Muscle of back (tissue), 11 donors: ENCODE data around the gene COL5A1. TPM values are rescaled to one million over a fixed set of nuclear protein-coding genes. Genes with fewer than 3 reads are reported as not detected.

Experiments used
- DNase-seq, 3 donors: peaks; one replicate each; pipeline versions ENCODE4 v3.0.0 to v3.0.0-alpha.2; 2013
- polyA plus RNA-seq, 10 donors: library from polyadenylated mRNA; unstranded; fragments of 120-200 nt; gene quantifications; one replicate each; pipeline ENCODE4 v1.2.1, GENCODE V29; 2013; ENCODE audit not compliant: insufficient read length in 10 of 10

The COL5A1 gene
- polyA plus RNA-seq, 10 donors: 413 to 997 (median 534) TPM

DNA sequence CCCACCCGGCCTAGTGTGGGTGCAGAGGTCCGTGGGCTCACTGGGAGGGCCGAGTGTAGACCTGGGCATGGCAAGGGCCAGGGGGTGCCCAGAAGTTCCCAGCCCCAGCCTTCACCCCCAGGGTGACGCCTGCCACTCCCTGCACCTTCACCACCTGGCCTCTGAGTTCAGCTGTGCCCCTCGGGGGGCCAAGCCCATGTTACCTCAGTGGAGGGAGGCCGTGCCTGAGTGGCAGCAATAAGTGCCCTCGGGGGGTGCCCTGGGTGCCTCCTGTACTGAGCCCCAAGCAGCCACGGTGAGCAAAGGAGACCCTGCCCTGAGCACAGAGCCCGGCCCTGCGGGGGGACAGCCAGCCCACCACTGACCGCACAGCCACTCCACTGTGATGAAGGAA, 228.7 kb downstream of the COL5A1 start:
- no peak for DNase-seq

DNA sequence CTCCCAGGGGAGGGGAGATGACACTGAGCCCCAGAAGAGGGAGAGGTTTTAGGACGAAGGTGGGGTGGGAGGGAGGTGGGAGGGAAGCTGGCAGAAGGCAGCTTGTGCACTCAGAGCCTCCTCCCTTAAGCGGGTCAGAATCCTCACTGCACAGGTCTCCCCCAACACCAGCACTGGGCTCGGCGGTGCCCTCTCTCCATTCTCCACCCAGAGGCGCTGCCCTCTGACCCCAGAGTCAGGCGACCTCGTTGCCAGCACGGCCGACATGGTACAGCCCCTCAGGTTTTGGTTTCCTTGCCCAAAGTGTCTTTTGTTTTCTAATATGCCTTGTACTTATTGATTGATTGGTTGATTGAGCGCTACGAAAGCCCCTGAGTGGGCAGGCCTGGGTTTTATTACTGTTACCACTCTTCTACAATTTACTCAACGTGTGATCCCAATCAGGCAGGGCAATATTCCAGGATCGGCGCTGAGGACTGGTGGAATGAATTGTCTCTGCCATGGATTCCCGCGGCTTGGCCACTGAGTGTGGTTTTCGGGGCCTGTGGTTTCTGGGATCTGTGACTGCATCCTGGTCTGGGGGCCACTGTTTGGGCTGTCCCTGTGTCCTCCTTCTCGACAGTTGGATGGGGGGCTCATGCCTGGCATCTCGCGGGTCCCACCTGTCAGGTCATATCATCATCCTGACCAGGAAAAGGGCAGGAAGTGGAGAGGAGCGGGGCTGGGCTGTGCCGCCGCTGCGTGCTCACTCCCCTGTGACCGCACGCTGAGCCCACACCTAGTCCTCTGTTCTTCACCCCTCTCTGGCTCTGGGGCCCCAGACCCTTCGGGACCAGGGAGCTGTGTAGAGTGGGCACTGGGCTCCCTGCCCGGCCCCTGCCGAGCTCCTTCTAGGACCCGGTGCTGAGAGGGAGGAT, 229.4 kb downstream of the COL5A1 start:
- DNase-seq: no peak

DNA sequence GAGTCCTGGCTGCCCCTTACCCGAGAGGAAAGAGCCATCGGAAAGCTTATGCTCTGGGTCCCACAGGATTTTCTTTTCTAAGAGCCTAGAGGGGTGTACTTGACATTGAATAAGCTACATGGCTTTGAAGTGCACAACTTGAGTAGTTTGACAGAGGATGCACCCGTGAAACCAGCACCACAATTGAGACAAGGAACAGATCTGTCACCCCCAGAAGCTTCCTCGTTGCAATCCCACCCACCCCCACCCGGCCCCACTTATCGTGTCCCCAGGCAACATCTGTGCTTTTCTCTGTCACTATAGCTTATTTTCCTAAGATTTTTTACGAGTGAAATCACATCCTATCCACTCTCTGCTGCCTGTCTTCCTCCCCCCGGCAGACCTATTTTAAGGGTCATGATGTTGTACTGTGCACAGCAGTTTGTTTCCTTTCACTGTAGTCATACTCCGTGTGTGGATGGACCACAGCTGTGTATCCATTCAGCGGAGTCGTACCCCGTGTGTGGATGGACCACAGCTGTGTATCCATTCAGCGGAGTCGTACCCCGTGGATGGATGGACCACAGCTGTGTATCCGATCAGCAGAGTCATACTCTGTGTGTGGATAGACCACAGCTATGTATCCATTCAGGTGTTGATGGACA, 230.2 kb downstream of the COL5A1 start:
- no peak for DNase-seq

DNA sequence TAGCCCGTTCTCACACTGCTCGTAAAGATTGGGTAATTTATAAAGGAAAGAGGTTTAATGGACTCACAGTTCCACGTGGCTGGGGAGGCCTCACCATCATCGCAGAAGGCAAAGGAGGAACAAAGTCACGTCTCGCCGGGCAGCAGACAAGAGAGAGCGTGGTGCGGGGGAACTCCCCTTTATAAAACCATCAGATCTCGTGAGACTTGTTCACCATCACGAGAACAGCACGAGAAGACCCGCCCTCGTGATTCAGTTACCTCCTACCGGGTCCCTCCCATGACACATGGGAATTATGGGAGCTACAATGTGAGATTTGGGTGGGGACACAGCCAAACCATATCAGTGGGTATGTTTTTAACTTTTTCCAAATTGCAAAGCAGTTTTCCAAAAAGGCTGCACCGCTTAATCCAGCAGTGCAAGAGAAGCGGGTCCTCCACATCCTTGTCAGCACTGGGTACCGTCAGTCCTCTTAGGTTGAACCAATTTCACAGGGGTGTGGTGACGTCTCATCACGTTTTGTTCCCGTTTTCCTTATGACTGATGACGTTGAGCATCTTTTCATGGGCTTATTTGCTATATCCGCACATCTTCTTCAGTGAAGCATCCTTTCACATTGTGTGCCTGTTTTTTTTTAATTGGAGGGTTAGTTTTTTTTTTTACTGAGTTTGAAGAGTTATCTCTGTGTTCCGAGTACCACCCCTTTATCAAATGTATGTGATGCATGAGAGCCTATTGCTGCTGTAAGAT, 231.1 kb downstream of the COL5A1 start:
- DNase-seq: no peak

DNA sequence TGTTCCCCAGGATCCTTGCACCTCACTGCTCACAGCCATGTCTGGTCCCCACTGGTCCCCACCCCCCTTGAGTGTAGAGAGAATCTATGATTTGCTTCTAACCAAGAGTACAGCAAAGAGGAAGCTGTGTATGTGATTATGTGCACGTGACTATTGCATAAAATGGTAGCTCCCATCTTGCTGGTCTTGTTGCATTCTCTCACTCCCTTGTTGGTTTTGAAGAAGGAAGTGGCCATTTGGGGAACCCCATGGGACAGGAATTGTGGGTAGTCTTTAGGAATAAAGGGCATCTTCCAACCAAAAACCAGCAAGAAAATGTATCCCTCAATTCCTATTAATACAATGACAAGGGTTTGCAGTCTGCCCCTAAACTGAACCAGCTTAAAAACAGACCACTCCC, 233.8 kb downstream of the COL5A1 start:
- no peak for DNase-seq

DNA sequence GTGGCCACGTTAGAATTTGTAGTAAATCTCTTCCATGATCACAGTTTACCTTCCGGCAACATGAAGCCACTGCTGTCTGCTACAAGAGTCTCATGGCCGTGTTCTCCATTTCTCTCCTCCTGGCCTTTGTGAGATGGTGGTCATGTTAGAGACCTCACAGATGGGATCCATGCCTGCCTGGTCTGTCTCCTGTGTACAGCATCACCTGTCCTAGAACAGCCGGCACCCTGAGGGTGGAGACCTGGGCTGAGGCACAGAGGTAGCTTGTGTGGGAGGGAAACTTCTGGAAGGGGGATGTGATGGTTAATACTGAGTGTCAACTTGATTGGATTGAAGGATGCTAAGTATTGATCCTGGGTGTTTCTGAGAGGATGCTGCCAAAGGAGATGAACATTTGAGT, 235.9 kb downstream of the COL5A1 start:
- no peak for DNase-seq

DNA sequence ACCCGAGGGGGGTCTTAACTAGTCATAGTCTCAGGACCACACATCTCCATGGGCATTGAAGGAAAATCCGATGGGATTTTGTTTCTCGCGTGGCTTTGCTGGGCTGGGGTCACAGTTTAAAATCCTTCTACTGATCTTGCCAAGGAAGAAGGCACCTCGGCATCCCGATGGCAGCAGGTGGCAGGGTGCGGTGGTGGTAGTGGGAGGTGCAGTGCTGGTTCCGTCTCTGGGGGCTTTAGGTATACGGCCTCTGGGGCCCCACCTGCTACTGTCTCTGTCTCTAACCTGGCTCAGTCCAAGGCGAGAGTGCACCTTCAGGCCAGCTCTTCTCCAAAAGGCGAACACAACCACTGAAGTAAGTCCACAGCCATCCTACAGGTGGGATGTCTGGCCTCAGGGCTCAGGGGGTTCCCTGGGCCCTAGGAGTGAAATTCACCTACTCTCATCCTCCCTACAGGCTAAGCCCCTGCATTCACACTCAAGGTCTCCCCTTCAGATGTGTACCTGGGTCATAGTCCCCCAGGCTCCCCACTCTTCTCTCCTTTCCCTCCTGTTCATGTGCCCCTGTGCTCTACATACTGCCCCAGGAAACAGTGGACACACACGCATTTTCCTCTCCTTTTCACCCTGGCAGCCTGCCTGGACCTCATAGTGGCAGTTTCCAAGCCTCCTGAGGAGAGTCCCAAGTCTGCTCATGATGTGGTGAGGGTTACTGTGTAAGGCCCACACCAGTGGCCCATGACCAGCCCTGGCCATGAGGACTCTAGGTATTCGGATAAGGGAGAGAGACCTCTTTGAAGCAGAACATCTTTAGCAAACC, 238.3 kb downstream of the COL5A1 start:
- no peak for DNase-seq

DNA sequence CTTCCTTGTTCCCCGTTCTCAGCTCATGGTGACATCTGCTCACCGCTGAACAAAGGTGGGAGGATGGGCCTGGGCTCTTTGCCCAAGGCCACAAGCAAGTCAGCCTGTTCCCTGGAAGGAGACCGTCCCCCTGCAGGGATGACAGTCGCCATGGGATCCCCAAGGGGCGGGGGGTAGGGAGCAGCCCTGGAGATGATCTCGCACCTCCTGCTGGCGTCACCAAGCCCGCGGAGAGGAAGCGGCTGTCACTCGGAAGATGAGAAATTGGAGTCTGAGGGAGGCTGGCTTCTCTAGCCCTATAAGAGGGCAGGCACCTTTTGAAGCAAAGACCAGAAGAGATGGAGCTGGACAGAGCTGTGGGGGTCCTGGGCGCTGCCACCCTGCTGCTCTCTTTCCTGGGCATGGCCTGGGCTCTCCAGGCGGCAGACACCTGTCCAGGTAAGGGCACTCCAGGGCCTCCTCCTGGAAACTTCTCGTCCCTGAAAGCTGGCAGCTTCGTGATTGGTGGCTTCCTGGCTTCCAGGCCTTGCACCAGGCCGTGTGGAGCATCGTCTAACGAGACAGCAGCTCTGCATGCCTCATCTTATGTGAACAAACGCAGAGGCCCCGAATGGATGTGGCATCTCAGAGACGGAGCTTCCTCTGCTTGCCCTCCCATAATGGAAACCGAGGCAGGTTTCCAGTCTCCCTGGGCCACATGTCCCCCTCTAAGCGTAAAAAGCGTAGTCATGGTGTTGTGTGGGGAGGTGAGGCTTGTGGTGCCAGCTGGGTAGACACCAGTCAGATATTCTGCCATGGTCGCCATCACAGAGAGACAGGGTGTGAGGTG, 239.1 kb downstream of the COL5A1 start, which contains the start of gene FCN2:
FCN2 (plus strand) TSS at position 327 of the 829 bp plus-strand sequence; CDS start at position 339, 12 bp downstream.
- no peak for DNase-seq

DNA sequence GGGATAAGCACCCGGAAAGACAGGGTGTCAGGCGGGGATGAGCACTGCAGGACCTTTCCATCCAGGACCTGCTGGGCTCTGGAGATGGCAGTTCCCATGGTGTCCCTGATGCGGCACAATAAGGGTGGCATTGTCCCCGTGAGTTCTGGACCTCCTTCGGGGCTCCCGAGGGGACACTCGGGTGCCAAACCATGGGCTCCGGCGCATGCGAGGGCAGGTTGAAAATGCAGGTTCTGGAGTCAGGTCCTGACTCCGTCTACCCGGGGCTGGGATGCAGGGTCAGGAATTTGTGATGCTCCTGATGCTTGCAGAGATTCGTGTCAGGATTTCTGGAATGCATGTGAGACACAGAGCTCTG, 239.7 kb downstream of the COL5A1 start:
- no peak for DNase-seq

DNA sequence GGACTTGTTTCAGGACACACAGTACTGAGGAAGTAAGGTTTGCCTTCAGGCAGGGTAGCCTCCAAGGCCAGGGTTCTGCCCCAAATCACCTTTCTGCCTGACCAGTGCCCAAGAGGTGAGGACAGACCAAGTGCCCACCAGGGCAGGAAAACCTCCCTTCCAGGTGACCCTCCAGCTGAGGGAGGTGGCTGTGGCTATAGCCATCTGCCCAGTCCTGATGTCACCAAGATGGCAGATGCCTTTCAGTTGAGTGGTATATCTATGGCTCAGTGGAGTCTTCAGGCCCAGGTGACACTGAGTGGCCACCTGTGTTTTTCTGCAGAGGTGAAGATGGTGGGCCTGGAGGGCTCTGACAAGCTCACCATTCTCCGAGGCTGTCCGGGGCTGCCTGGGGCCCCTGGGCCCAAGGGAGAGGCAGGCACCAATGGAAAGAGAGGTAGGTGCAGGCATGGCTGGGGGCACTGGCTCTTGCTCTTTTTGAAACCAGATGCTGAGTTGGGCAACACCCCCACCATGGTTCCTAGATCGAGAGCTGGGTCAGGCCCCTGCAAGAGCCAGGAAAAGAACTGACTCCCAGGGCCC, 240.7 kb downstream of the COL5A1 start:
- DNase-seq: no peak

DNA sequence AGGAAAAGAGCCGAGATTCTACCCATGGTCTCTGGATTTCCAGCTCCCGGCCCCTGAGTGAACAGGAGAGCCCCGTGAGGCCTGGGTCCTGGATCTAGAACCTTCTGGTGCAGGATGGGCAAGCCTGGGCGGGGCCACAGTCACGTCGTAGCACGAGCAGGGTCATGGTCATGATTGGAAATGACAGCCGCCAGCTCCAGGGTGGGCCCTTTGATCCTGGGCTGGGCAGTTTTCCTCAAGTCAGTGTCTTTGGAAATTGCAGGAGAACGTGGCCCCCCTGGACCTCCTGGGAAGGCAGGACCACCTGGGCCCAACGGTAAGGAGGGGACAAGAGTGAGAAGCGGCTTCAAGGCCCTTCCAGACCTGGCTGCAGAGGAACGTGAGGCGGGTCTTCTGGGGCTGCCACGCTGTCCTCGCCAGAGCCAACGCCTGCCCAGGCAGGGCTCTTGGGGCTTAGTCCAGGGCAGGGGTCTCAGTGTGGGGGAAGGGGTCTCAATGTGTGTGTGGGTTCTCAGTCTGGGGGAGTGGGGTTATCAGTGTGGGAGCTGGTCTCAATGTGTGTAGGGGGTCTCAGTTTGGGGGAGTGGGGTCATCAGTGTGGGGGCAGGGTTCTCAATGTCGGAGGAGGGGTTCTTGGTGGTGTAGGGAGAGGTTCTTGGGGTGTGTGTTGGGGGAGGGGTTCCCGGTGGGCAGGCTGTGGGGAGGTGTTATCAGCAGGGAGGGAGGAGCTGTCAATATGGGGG, 241.6 kb downstream of the COL5A1 start:
- DNase-seq: no peak

DNA sequence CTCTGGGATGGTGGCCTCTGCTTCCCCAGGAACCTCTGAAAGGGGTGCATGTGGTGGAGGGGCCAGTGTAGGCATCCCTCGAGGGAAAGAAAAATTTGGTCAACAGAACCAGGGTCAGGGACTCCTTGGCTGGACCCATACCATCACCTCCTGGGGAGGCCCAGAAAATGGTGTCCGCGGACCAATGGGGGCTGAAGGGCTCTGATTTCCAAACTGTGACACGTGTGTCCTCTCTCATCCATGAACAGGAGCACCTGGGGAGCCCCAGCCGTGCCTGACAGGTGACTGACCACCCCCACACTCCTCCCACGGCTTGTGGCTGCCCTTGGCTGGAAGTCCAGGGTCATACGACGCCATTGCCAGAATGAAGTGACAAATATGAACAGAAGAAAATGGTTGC, 242.9 kb downstream of the COL5A1 start:
- no peak for DNase-seq

DNA sequence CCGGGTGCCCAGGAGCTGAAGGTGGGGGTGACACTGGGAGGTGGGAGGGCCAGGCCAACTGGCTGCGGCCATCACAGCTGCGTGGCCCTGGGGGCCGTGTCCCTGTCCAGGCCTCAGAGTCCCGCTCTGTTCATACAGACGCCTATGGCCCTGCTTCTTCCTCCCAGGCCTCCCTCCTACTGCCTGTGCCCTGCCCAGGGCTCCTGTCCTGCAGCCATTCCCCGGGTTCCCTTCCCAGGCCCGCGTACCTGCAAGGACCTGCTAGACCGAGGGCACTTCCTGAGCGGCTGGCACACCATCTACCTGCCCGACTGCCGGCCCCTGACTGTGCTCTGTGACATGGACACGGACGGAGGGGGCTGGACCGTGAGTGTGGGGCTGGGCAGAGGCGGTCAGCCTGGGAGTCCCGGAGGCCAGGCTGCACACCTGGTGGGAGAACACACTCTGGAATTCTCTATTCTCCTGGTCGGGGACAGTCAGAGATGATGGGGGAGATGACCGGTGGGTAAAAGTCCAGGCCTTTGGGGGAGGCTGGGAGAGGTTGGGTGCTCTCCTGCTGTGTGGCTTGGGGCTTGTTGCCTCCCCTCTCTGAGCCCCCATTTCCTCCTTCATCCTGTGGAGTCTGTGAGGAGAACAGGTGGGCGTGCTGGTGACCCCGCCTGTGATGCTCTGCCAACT, 243.5 kb downstream of the COL5A1 start:
- DNase-seq: no peak

DNA sequence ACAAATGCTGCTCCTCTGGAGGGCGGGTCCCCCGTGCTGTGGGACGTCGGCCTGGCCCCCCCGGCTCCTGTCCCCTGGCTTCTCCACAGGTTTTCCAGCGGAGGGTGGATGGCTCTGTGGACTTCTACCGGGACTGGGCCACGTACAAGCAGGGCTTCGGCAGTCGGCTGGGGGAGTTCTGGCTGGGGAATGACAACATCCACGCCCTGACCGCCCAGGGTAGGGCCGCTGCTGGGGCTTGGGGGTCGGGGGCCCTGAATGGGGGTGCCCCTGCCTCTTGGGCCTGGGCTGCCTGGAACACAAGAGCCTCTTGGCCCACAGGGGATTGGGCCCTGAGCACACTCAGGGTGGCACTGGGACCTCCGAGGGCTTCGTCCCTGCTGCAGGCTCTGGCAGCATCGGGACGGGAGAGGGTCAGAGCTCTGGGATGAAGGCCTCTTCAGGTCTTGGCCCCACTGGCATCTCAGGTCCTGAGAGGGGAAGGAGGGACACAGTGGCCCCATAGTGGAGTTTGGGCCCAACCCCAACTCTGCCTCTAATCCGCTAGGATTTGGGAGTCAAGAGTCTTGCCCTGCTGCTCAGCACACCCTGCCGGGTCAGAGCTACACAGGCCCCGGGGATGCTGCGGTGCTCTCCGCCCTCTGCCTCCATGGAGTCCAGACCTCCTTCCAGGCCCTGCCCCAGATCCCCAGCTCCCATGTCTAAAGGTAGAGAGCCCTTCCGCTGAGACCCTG, 244.2 kb downstream of the COL5A1 start:
- DNase-seq: no peak

DNA sequence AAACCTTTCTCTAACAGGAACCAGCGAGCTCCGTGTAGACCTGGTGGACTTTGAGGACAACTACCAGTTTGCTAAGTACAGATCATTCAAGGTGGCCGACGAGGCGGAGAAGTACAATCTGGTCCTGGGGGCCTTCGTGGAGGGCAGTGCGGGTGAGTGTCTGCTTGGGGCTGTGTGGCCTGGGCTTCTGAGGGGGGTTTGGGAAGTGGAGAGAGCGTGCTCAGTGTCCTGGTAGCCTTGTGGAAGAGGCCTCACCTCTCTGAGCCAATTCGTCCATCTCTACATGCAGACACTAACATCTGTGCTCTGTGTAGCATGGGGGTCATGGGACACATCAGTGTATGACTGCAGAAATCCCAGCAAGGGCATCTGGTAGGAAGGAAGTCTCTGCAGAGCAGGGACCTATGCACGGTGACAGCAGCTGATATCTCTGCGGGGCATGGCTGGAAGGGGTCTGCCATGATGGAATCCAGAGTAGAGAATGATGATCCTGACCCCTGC, 244.9 kb downstream of the COL5A1 start:
- no peak for DNase-seq

DNA sequence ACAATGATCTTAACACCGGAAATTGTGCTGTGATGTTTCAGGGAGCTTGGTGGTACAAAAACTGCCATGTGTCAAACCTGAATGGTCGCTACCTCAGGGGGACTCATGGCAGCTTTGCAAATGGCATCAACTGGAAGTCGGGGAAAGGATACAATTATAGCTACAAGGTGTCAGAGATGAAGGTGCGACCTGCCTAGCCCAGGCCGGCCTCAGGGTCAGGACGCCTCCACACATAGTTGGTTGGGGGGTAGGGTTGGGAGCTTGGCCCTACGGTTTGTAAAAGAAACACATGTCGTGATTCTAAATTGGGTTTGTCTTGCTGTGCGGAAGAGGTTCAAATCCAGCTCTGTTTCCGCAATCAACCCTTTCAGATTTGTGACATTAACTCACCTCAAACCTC, 245.6 kb downstream of the COL5A1 start:
- DNase-seq: no peak

DNA sequence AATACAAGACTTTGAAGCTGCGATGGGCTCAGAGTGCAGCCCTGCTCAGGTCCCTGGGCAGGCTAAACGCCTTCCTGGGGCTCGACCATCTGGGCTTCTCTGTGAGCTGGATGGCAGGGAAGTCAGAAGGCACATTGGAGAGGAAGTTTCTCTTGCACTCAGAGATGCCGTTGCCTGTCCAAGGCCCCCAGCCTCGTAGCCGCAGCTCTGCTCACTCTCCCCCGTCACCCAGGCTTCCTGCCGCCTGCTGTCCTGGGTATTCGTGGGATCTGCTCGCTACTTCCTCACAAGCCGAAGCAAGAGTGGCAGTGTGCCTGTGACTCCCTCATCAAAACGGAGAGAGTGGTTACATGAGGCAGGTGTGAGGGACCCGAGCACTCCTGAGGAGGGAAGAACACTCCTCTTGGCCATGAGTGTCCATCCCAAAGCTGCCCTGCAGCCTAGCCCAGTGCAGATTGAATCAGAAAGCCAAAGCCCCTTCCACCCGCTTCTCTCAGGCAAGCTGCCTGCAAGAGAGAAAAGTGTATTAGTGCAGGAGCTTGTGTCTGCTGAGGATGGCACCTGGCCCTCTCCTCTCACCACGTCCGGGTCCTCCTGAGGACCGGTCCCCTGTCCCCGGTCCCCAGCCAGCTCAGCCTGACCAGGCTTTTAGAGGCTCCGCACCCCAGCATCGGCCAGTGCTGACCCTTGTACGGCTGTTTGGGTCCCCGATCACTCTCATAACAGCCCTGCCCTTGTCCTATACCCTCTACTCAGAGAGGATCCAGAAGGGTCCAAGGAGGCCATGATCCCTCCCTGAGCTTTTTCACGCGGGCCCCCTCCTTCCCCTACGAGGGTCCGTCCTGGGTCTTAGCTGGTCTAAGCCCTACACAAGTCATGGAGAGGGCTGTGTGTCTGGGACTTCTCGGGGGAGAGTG, 246.3 kb downstream of the COL5A1 start:
- DNase-seq: peak in 1 of 3 donors; percentile 26
